ENCODE results near the gene NOXA1.

- no peak for TF ChIP-seq CTCF (IDR thresholded peaks at IDR 0.05)
- no peak for TF ChIP-seq EP300 (IDR thresholded peaks at IDR 0.05; ENCODE audit: low read depth)
- TF ChIP-seq POLR2A (IDR thresholded peaks at IDR 0.05), result no peak
- TF ChIP-seq POLR2AphosphoS5 (IDR thresholded peaks at IDR 0.05), result no peak
Measured at GRCh38 chr9:137421838-137422603, 1.2 kb upstream of the NOXA1 start.

All from transverse colon (tissue), 4 donors.